D721Med (cell line): ENCODE measurements around the gene PRR20G.

ENCODE experiments used
- DNase-seq: peaks from one replicate; pipeline ENCODE4 v3.0.0; 2011; ENCODE audit warnings: low spot score; ENCODE audit not compliant: insufficient read length
- FAIRE-seq: peaks from 2 replicates; lab custom pipeline; 2011; peaks lifted over from hg19 to GRCh38; lab: Jason Lieb, UNC
- TF ChIP-seq, protein P1 (sequence below): IDR thresholded peaks from 2 replicates; pipeline ENCODE4 v1.5.1; 2012; ENCODE audit warnings: mild to moderate bottlenecking, control low read depth; ENCODE audit not compliant: insufficient read depth; ENCODE audit errors: missing control alignments

PRR20G gene

DNA sequence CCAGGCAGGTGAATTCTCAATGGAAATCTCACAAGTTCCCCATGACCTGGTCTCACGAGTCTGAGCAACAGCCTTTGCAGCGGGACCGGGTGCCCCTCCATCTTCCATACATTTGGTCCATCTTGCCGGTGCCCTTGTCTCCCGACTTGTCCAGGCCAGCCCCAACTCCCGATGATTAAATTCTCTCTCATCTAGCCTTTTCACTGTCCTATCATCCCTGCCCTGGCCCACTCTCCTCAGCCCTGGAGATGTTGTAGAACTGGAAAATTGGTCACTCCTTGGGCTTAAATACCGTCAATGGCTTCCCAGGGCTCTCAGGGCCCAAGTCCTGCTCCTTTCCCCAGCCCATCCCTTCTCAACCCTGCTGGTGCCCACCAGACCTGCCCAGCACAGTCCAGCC lies 34.4 kb downstream of the PRR20G start:
- no peak for FAIRE-seq
- DNase-seq = no peak
- TF ChIP-seq, protein P1, sequence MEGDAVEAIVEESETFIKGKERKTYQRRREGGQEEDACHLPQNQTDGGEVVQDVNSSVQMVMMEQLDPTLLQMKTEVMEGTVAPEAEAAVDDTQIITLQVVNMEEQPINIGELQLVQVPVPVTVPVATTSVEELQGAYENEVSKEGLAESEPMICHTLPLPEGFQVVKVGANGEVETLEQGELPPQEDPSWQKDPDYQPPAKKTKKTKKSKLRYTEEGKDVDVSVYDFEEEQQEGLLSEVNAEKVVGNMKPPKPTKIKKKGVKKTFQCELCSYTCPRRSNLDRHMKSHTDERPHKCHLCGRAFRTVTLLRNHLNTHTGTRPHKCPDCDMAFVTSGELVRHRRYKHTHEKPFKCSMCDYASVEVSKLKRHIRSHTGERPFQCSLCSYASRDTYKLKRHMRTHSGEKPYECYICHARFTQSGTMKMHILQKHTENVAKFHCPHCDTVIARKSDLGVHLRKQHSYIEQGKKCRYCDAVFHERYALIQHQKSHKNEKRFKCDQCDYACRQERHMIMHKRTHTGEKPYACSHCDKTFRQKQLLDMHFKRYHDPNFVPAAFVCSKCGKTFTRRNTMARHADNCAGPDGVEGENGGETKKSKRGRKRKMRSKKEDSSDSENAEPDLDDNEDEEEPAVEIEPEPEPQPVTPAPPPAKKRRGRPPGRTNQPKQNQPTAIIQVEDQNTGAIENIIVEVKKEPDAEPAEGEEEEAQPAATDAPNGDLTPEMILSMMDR = no peak

DNA sequence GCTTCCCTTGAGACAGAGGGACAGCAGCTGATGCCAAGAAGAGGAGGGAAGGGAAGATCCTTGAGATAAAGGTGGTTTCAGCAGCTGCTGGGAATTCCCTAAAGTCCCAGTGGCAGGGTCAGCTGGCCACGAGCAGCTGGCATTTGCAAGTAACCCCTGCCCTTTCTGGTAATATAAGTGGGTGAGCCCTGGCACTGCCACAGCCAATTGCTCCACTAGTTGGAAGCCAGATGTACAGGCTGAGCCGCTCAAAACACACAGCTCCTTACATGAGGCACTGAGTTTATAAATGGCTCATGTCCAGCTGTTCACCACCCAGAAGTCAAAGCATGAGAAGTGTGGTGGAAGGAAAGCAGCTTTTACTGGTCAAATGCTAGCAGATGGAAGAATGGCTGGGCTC lies 35.4 kb downstream of the PRR20G start:
- no peak for DNase-seq
- TF ChIP-seq, protein P1 = no peak
- FAIRE-seq = no peak

DNA sequence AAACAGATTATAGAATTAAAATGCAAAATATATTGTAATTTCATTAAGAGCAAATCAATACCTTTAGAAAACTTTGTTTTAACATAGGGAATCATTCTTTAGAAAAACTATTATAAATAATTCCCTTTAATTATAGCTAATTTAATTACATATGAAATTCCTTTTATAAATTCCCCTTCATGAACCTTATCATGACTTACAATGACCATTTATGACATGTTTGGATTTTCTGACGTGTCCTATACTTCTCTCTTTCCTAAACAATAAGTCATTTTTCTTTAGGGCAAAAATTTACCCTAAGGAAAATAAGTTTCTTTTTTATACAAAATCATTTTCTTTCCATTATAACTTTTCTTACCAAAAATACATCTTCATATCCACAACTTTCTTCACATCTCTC lies 37.8 kb downstream of the PRR20G start:
- FAIRE-seq = no peak
- TF ChIP-seq, protein P1 = no peak
- DNase-seq = no peak

DNA sequence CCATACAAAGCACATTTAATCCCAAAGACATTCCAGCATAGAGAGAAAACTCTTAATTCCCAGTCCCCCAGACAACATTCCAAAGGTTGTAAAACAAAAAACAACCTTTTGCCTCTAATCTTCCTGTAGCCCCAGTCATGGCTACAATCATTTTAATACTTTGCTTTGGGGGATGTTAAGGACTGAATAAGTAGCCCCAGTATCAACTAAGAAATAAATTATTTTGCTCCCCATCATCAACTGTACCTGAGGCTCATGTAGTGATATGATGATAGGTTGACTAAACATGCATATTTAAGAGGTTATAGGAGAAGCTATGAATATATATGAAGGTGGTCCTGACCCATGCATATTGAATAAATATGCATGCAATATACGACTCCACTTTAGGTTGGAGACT lies 40.6 kb downstream of the PRR20G start:
- FAIRE-seq (no peak), DNase-seq (no peak)
- TF ChIP-seq, protein P1 = no peak

DNA sequence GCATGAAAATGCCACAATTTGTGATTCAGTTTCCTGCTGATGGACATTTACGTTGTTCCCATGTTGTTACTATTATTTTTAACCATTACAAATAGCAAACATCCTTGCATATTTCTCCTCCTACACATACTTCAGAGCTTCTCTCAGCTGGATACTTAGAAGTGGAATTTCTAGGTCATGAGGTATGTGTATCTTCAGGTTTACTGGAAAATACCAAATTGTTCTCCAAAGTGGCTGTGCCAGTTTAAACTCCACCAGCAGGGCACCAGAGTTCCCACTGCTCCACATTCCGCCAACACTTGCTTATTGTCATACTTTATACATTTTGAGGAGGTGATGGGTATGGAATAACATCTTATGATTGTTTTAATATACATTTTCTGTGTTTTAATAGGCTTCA lies 49.2 kb downstream of the PRR20G start:
- TF ChIP-seq, protein P1 = no peak
- FAIRE-seq (no peak), DNase-seq (no peak)

DNA sequence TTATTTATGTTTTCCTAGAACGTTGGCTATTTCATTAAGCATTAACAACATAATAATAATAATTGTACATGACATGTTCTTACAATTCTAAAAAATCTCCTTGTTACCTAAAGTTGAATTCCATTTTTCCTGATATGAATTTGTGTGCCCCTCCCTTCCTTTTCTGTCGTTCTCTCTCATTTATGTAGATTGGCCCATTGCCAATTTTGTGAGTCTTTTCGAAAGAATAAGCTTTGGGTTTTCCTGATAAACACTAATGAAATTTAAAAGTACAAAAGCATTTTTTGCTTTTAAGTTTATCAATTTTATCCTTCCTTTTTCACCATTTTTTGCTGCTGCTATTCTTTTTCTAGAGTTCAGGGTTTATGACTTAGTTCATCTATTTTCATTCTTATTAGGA lies 50.0 kb downstream of the PRR20G start:
- no peak for DNase-seq
- TF ChIP-seq, protein P1 = no peak
- no peak for FAIRE-seq

DNA sequence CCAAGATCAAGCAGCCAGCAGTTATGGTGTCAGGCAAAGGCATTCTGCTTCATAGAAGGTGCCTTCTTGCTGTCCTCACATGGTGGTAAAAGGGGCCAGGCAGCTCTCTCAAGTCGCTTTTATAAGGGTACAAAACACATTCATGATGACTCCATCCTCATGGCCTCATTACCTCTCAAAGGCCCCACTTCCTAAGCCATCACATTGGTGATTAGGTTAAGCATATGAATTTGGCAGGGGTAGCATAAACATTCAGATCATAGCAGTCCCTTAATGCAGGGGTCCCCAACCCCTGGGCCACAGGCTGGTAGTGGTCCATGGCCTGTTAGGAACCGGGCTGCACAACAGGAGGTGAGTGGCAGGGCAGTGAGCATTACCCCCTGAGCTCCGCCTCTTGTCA lies 52.1 kb downstream of the PRR20G start:
- FAIRE-seq = no peak

More for the DNA sequence above, 52.1 kb downstream of the PRR20G start:
- TF ChIP-seq, protein P1 = no peak
- no peak for DNase-seq
